H1 (cell line): ENCODE results near the gene SUMF1. TPM values are rescaled to one million over a fixed set of nuclear protein-coding genes. Genes with fewer than 3 reads are reported as not detected.

Experiments used
- BRCA1 ChIP-seq: IDR thresholded peaks from 2 replicates; pipeline ENCODE4 v1.6.1; 2012; ENCODE audit warnings: low read depth, low read length, improper control_type of control experiment
- EGR1 ChIP-seq: IDR thresholded peaks from 2 replicates; pipeline ENCODE4 v1.6.1; 2011; ENCODE audit warnings: low read depth, low read length, borderline replicate concordance
- polyA plus RNA-seq, 7 experiments: library from polyadenylated mRNA; depleted of rRNA in 3 of 7; stranded (reverse) in 5 of 7; unstranded in 2 of 7; fragments of >200 nt in 5 of 7; fragments of 200-250 nt in 2 of 7; gene quantifications; 1 replicate in 5 of 7; 2 replicates in 1 of 7; 4 replicates in 1 of 7; pipeline versions ENCODE4 v1.2.1 to v1.2.3, GENCODE V29; 2011 to 2013; ENCODE audit warnings: missing spikeins in 2 of 7, mixed read lengths in 2 of 7
- total RNA-seq: library from RNA; stranded (reverse); fragmentation: NEBNext Ultra II Directional; extraction: Animal tissue kit (Norgen Biotek cat#: 25700); gene quantifications from 2 replicates; pipeline ENCODE4 v1.2.1, GENCODE V29; 2021
- TF ChIP-seq, protein P1 (sequence below): fragments of 300-600 bp; sonication (generic); IDR thresholded peaks from 2 replicates; pipeline ENCODE4 v1.7.1; 2012; ENCODE audit warnings: low read length, moderate library complexity, mild to moderate bottlenecking, inconsistent platforms; ENCODE audit not compliant: insufficient replicate concordance
- TF ChIP-seq, protein P2 (sequence below): IDR thresholded peaks from 2 replicates; pipeline ENCODE4 v1.6.1; 2012; ENCODE audit warnings: inconsistent platforms
- TF ChIP-seq, protein P3 (sequence below): IDR thresholded peaks from 2 replicates; pipeline ENCODE4 v1.6.1; 2011; ENCODE audit warnings: low read depth, mild to moderate bottlenecking, low read length; ENCODE audit not compliant: insufficient read depth

The SUMF1 gene
- total and polyA plus RNA-seq, 2 of the 8 experiments (the other 6 are each of a cell fraction or from before 2014, with no cell fraction given): 12.5 to 15.0 TPM

DNA sequence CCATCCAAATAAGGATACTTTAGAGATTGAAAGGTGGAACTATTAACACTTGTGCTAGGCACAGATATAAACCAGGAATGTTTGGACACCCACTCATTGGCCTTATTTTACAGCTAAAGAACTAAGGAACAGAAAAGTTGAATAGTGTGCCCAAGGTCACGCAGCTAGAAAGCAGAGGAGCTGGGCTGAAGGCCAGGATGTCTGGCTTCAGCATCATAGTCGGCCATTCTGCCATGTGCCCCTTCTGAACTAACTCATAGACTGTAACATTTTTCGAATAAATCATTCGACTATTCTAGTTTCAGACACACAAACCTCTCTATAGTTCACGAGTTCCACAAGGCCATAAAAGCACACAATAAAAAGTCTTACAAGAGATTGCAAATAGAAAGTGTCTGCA lies 71.1 kb downstream of the SUMF1 start (continued):
- TF ChIP-seq, protein P1, sequence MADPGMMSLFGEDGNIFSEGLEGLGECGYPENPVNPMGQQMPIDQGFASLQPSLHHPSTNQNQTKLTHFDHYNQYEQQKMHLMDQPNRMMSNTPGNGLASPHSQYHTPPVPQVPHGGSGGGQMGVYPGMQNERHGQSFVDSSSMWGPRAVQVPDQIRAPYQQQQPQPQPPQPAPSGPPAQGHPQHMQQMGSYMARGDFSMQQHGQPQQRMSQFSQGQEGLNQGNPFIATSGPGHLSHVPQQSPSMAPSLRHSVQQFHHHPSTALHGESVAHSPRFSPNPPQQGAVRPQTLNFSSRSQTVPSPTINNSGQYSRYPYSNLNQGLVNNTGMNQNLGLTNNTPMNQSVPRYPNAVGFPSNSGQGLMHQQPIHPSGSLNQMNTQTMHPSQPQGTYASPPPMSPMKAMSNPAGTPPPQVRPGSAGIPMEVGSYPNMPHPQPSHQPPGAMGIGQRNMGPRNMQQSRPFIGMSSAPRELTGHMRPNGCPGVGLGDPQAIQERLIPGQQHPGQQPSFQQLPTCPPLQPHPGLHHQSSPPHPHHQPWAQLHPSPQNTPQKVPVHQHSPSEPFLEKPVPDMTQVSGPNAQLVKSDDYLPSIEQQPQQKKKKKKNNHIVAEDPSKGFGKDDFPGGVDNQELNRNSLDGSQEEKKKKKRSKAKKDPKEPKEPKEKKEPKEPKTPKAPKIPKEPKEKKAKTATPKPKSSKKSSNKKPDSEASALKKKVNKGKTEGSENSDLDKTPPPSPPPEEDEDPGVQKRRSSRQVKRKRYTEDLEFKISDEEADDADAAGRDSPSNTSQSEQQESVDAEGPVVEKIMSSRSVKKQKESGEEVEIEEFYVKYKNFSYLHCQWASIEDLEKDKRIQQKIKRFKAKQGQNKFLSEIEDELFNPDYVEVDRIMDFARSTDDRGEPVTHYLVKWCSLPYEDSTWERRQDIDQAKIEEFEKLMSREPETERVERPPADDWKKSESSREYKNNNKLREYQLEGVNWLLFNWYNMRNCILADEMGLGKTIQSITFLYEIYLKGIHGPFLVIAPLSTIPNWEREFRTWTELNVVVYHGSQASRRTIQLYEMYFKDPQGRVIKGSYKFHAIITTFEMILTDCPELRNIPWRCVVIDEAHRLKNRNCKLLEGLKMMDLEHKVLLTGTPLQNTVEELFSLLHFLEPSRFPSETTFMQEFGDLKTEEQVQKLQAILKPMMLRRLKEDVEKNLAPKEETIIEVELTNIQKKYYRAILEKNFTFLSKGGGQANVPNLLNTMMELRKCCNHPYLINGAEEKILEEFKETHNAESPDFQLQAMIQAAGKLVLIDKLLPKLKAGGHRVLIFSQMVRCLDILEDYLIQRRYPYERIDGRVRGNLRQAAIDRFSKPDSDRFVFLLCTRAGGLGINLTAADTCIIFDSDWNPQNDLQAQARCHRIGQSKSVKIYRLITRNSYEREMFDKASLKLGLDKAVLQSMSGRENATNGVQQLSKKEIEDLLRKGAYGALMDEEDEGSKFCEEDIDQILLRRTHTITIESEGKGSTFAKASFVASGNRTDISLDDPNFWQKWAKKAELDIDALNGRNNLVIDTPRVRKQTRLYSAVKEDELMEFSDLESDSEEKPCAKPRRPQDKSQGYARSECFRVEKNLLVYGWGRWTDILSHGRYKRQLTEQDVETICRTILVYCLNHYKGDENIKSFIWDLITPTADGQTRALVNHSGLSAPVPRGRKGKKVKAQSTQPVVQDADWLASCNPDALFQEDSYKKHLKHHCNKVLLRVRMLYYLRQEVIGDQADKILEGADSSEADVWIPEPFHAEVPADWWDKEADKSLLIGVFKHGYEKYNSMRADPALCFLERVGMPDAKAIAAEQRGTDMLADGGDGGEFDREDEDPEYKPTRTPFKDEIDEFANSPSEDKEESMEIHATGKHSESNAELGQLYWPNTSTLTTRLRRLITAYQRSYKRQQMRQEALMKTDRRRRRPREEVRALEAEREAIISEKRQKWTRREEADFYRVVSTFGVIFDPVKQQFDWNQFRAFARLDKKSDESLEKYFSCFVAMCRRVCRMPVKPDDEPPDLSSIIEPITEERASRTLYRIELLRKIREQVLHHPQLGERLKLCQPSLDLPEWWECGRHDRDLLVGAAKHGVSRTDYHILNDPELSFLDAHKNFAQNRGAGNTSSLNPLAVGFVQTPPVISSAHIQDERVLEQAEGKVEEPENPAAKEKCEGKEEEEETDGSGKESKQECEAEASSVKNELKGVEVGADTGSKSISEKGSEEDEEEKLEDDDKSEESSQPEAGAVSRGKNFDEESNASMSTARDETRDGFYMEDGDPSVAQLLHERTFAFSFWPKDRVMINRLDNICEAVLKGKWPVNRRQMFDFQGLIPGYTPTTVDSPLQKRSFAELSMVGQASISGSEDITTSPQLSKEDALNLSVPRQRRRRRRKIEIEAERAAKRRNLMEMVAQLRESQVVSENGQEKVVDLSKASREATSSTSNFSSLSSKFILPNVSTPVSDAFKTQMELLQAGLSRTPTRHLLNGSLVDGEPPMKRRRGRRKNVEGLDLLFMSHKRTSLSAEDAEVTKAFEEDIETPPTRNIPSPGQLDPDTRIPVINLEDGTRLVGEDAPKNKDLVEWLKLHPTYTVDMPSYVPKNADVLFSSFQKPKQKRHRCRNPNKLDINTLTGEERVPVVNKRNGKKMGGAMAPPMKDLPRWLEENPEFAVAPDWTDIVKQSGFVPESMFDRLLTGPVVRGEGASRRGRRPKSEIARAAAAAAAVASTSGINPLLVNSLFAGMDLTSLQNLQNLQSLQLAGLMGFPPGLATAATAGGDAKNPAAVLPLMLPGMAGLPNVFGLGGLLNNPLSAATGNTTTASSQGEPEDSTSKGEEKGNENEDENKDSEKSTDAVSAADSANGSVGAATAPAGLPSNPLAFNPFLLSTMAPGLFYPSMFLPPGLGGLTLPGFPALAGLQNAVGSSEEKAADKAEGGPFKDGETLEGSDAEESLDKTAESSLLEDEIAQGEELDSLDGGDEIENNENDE: no peak
- TF ChIP-seq EGR1 (no peak), BRCA1 (no peak)
- TF ChIP-seq, protein P2, sequence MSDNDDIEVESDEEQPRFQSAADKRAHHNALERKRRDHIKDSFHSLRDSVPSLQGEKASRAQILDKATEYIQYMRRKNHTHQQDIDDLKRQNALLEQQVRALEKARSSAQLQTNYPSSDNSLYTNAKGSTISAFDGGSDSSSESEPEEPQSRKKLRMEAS: no peak
- TF ChIP-seq, protein P3, sequence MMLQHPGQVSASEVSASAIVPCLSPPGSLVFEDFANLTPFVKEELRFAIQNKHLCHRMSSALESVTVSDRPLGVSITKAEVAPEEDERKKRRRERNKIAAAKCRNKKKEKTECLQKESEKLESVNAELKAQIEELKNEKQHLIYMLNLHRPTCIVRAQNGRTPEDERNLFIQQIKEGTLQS: no peak
